Smooth muscle cell (in vitro differentiated cells): ENCODE results near the gene SRSF2. TPM values are rescaled to one million over a fixed set of nuclear protein-coding genes. Genes with fewer than 3 reads are reported as not detected.

Source experiments
- DNase-seq: peaks from one replicate; lab custom pipeline; 2025; ENCODE audit not compliant: unreplicated experiment; lab: John Stamatoyannopoulos, UW
- H2AFZ ChIP-seq: fragments of 200-600 bp; sonication (generic); 2 replicates; pipeline ENCODE4 v1.6.0; 2016; ENCODE audit warnings: antibody characterized with exemption, low read depth, mild to moderate bottlenecking
- H3F3A ChIP-seq: fragments of 200-600 bp; sonication (generic); 2 replicates; pipeline ENCODE4 v1.6.0; 2017; ENCODE audit warnings: antibody characterized with exemption, low read depth
- H3K27ac ChIP-seq: fragments of 200-600 bp; sonication (generic); 2 replicates; pipeline ENCODE4 v1.5.1; 2016; ENCODE audit warnings: low read depth, mild to moderate bottlenecking
- H3K27me3 ChIP-seq: fragments of 200-600 bp; sonication (generic); 2 replicates; pipeline ENCODE4 v1.6.1; 2016; ENCODE audit warnings: low read depth, mild to moderate bottlenecking
- H3K36me3 ChIP-seq: fragments of 200-600 bp; sonication (generic); 2 replicates; pipeline ENCODE4 v1.5.1; 2016; ENCODE audit warnings: low read depth
- H3K4me1 ChIP-seq: fragments of 200-600 bp; sonication (generic); 2 replicates; pipeline ENCODE4 v1.5.1; 2016; ENCODE audit warnings: low read depth
- H3K4me2 ChIP-seq: fragments of 200-600 bp; sonication (generic); 2 replicates; pipeline ENCODE4 v1.6.0; 2016; ENCODE audit warnings: mild to moderate bottlenecking
- H3K4me3 ChIP-seq: fragments of 200-600 bp; sonication (generic); 2 replicates; pipeline ENCODE4 v1.5.1; 2016; ENCODE audit warnings: mild to moderate bottlenecking
- H3K79me2 ChIP-seq: fragments of 200-600 bp; sonication (generic); 2 replicates; pipeline ENCODE4 v1.6.0; 2016; ENCODE audit warnings: low read depth, mild to moderate bottlenecking
- H3K9ac ChIP-seq: fragments of 200-600 bp; sonication (generic); 2 replicates; pipeline ENCODE4 v1.6.0; 2016; ENCODE audit warnings: low read depth
- H3K9me3 ChIP-seq: fragments of 200-600 bp; sonication (generic); replicated peaks from 2 replicates; pipeline ENCODE4 v1.5.1; 2016; ENCODE audit warnings: low read depth
- H4K20me1 ChIP-seq: fragments of 200-600 bp; sonication (generic); 2 replicates; pipeline ENCODE4 v1.6.0; 2016; ENCODE audit warnings: low read depth
- WGBS: methylation state at CpG from one replicate; pipeline ENCODE4 v1.1.7; 2016; ENCODE audit warnings: low lambda C conversion rate; 5-methylcytosine and 5-hydroxymethylcytosine counted together
- polyA plus RNA-seq: library from polyadenylated mRNA; unstranded; fragments of >200 nt; fragmentation: Nextera tagmentation; extraction: Ambion mirVana; gene quantifications from 2 replicates; pipeline ENCODE4 v1.2.1, GENCODE V29; 2016
- total RNA-seq: library from RNA; depleted of rRNA; stranded (reverse); fragments of >200 nt; gene quantifications from 2 replicates; pipeline ENCODE4 v1.2.3, GENCODE V29; 2014
- TF ChIP-seq, protein P1 (sequence below): fragments of 200-600 bp; sonication (generic); IDR thresholded peaks from 2 replicates; pipeline ENCODE4 v1.5.1; 2017; ENCODE audit warnings: borderline replicate concordance, mild to moderate bottlenecking, antibody characterized with exemption; ENCODE audit not compliant: insufficient read depth, poor library complexity, severe bottlenecking

The SRSF2 gene
- total and polyA plus RNA-seq, 2 experiments from 2014 or later: 109 to 166 TPM

DNA sequence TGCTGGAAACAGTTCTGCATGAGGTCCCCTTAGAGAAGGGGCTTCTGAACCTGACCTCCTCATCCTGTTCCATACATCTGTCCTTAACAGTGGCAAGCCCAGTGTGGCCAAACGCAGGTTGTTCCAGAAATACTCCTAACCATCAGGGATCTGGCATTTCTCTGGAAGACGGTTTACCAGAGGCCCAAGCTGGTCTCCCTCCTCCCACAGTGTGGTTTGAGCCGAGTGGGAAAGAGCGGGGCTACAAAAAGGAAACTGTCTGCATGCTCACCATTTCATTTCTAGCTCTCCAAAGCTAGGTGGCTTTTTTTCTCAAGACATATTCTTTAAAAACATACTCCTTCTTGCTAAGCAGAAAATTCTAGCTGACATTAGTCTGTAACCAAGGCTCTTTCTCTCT, 32.3 kb downstream of the SRSF2 start:
- Histone ChIP-seq H3K79me2 (peaks cover 59% of the 10 kb centered on the region), H3K4me3 (no peak overlapping the region), H4K20me1 (peaks cover 87% of the 10 kb centered on the region), H3K27me3 (no peaks in the 10 kb centered on the region), H3F3A (peaks cover 25% of the 10 kb centered on the region), H3K4me1 (peaks cover 40% of the 10 kb centered on the region), H3K9me3 (no peaks in the 10 kb centered on the region), H3K27ac (no peak overlapping the region), H2AFZ (no peak overlapping the region), H3K9ac (no peak overlapping the region), H3K4me2 (peak overlapping the region; percentile 49), H3K36me3 (no peaks in the 10 kb centered on the region)
- TF ChIP-seq, protein P1, sequence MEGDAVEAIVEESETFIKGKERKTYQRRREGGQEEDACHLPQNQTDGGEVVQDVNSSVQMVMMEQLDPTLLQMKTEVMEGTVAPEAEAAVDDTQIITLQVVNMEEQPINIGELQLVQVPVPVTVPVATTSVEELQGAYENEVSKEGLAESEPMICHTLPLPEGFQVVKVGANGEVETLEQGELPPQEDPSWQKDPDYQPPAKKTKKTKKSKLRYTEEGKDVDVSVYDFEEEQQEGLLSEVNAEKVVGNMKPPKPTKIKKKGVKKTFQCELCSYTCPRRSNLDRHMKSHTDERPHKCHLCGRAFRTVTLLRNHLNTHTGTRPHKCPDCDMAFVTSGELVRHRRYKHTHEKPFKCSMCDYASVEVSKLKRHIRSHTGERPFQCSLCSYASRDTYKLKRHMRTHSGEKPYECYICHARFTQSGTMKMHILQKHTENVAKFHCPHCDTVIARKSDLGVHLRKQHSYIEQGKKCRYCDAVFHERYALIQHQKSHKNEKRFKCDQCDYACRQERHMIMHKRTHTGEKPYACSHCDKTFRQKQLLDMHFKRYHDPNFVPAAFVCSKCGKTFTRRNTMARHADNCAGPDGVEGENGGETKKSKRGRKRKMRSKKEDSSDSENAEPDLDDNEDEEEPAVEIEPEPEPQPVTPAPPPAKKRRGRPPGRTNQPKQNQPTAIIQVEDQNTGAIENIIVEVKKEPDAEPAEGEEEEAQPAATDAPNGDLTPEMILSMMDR: no peak
- 21% methylated on average over 4 of the region's 4 CpGs for WGBS
- DNase-seq: no peak

DNA sequence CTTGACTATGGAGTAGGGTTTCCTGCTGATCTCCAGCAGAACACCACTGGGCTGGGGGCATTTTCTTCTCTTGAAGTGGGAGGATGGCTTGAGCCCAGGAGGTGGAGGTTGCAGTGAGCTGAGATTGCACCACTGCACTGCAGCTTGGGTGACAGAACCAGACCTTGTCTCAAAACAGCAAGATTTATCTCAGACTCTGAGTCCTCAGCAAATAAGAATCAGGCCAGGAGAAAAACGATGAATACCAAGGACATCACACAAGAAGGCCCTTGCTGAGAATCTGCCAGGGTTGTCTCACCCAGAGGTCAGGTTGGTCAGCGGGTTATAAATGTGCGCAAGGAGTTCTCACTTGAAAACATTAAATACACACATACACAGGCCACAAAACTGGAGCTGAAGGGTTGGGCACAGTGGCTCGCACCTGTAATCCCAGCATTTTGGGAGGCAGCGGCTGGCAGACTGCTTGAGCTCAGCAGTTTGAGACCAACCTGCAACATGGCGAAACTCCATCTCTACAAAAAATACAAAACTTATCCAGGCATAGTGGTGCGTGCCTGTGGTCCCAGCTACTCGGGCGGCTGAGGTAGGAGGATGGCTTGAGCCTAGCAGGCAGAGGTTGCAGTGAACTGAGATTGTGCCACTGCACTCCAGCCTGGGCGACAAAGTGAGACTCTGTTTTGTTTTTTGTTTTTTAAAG, 34.0 kb downstream of the SRSF2 start:
- Histone ChIP-seq H3K4me1 (peaks cover 32% of the 10 kb centered on the region), H4K20me1 (peaks cover 93% of the 10 kb centered on the region), H3K79me2 (peaks cover 71% of the 10 kb centered on the region), H3K9me3 (no peaks in the 10 kb centered on the region), H3K9ac (no peak overlapping the region), H3K27me3 (no peaks in the 10 kb centered on the region), H3F3A (peaks cover 25% of the 10 kb centered on the region), H3K36me3 (no peaks in the 10 kb centered on the region), H2AFZ (no peak overlapping the region), H3K27ac (no peak overlapping the region), H3K4me2 (no peak overlapping the region), H3K4me3 (no peak overlapping the region)
- WGBS: 94% methylated on average over 10 of the region's 10 CpGs
- TF ChIP-seq, protein P1: no peak
- DNase-seq: no peak

DNA sequence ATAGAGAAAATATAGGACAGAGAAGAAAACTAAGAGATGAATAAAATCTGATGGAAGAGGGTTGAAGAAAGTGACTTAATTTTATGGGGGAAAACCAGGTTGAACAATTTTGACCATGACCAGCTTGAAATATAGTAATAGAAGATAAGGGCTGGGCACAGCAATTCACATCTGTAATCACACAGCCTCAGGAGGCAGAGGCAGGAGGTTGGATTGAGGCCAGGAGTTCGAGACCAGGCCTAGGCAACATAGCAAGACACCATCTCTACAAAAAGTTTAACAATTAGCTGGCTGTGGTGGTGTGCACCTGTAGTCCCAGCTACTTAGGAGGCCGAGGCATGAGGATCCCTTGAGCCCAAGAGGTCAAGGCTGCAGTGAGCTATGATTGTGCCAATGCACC, 35.1 kb downstream of the SRSF2 start:
- Histone ChIP-seq H3K27me3 (no peaks in the 10 kb centered on the region), H3K9ac (no peak overlapping the region), H3K4me2 (peak overlapping the region; percentile 85), H3K9me3 (no peaks in the 10 kb centered on the region), H3K36me3 (no peaks in the 10 kb centered on the region), H3K79me2 (peaks cover 63% of the 10 kb centered on the region), H3K27ac (peak overlapping the region; percentile 75), H4K20me1 (peaks cover 95% of the 10 kb centered on the region), H3K4me1 (peaks cover 36% of the 10 kb centered on the region), H2AFZ (no peak overlapping the region), H3K4me3 (no peak overlapping the region), H3F3A (peaks cover 18% of the 10 kb centered on the region)
- DNase-seq: no peak
- 76% methylated on average over 2 of the region's 2 CpGs for WGBS
- TF ChIP-seq, protein P1: no peak

DNA sequence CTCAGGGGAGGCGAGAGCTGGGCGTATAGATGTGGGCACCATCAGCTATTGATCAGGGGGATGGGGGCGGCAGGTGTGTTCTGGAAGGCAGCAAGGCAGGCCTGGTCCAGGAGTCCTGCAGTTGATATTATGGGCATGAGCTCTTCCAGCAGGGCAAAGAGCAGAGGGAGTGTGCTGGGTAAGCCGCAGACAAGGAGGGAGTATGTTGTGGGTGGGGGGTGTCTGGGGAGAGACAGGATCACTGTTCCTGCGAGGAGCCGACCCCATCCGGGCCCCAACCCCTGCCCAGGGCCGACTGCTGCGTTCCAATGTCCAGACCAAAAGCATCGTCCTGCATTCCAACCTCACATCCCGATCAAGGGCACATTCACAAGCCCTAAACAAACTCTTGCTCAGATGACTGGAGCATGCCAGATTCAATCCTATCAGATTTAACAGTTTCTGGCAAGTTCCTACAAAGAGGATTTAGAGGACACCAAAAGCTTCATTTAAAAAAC, 35.6 kb downstream of the SRSF2 start:
- H3K4me1 ChIP-seq: peaks cover 41% of the 10 kb centered on the region
- TF ChIP-seq, protein P1: no peak
- DNase-seq: no peak
- no peaks in the 10 kb centered on the region for H3K9me3 ChIP-seq
- peak overlapping the region; percentile 85 for H3K4me2 ChIP-seq
- WGBS: 43% methylated on average over 8 of the region's 11 CpGs
- H3K36me3 ChIP-seq: no peaks in the 10 kb centered on the region
- H2AFZ ChIP-seq: no peak overlapping the region
- peaks cover 18% of the 10 kb centered on the region for H3F3A ChIP-seq
- H3K27me3 ChIP-seq: no peaks in the 10 kb centered on the region
- H3K79me2 ChIP-seq: peaks cover 63% of the 10 kb centered on the region
- H3K27ac ChIP-seq: peak overlapping the region; percentile 75
- H3K4me3 ChIP-seq: no peak overlapping the region
- peaks cover 95% of the 10 kb centered on the region for H4K20me1 ChIP-seq
- H3K9ac ChIP-seq: no peak overlapping the region
